Loucy (cell line): ENCODE data around the gene RTL1.
A peak's percentile ranks its signal among the peaks of the same experiment; 100 is the strongest.

Source experiments
- H2AFZ ChIP-seq: fragments of 200-600 bp; sonication (generic); 2 replicates; pipeline ENCODE4 v1.6.0; 2016; ENCODE audit warnings: antibody characterized with exemption, mild to moderate bottlenecking, low read length, moderate library complexity
- H3F3A ChIP-seq: fragments of 200-600 bp; 2 replicates; pipeline ENCODE4 v1.6.0; 2016; ENCODE audit warnings: antibody characterized with exemption, low read depth, mild to moderate bottlenecking
- H3K27me3 ChIP-seq: fragments of 200-600 bp; sonication (generic); 2 replicates; pipeline ENCODE4 v1.6.1; 2014; ENCODE audit warnings: low read length, mild to moderate bottlenecking; ENCODE audit not compliant: insufficient read depth, poor library complexity, severe bottlenecking
- H3K36me3 ChIP-seq: fragments of 200-600 bp; sonication (generic); 2 replicates; pipeline ENCODE4 v1.6.1; 2016; ENCODE audit warnings: low read length; ENCODE audit not compliant: insufficient read depth
- H3K4me1 ChIP-seq: fragments of 200-600 bp; sonication (generic); 2 replicates; pipeline ENCODE4 v1.5.1; 2014; ENCODE audit warnings: low read length, mild to moderate bottlenecking; ENCODE audit not compliant: insufficient read depth, poor library complexity, severe bottlenecking
- H3K4me2 ChIP-seq: fragments of 200-600 bp; sonication (generic); 2 replicates; pipeline ENCODE4 v1.6.0; 2014; ENCODE audit warnings: antibody characterized with exemption, low read length, low read depth, mild to moderate bottlenecking; ENCODE audit not compliant: poor library complexity, severe bottlenecking
- H3K4me3 ChIP-seq: fragments of 200-600 bp; sonication (generic); 2 replicates; pipeline ENCODE4 v1.5.1; 2014; ENCODE audit warnings: low read length, mild to moderate bottlenecking, mixed read lengths; ENCODE audit not compliant: poor library complexity, severe bottlenecking
- H3K79me2 ChIP-seq: fragments of 200-600 bp; sonication (generic); 2 replicates; pipeline ENCODE4 v1.6.1; 2014; ENCODE audit warnings: low read length; ENCODE audit not compliant: insufficient read depth
- H3K9ac ChIP-seq: fragments of 200-600 bp; sonication (generic); 2 replicates; pipeline ENCODE4 v1.6.0; 2014; ENCODE audit warnings: mild to moderate bottlenecking, low read depth, low read length, moderate library complexity; ENCODE audit not compliant: poor library complexity, severe bottlenecking
- H3K9me2 ChIP-seq: fragments of 200-600 bp; sonication (generic); replicated peaks from 2 replicates; pipeline ENCODE4 v1.6.1; 2016; ENCODE audit warnings: low read depth, low read length, mixed read lengths
- H3K9me3 ChIP-seq: fragments of 200-600 bp; sonication (generic); 2 replicates; pipeline ENCODE4 v1.6.1; 2014; ENCODE audit warnings: mild to moderate bottlenecking, antibody characterized with exemption, low read length, low read depth; ENCODE audit not compliant: insufficient read depth
- H4K20me1 ChIP-seq: fragments of 200-600 bp; sonication (generic); 2 replicates; pipeline ENCODE4 v1.6.0; 2014; ENCODE audit warnings: antibody characterized with exemption, low read length, mild to moderate bottlenecking; ENCODE audit not compliant: insufficient read depth, poor library complexity, severe bottlenecking
- EZH2phosphoT487 ChIP-seq: fragments of 200-600 bp; IDR thresholded peaks from 2 replicates; pipeline ENCODE4 v1.6.1; 2018; ENCODE audit warnings: antibody characterized with exemption, mild to moderate bottlenecking, moderate library complexity, borderline replicate concordance
- TF ChIP-seq, protein P1 (sequence below): fragments of 200-600 bp; sonication (generic); conservative IDR thresholded peaks from 2 replicates; pipeline ENCODE4 v1.5.1; 2014; ENCODE audit warnings: mild to moderate bottlenecking, antibody characterized with exemption, low read length

The RTL1 gene

DNA sequence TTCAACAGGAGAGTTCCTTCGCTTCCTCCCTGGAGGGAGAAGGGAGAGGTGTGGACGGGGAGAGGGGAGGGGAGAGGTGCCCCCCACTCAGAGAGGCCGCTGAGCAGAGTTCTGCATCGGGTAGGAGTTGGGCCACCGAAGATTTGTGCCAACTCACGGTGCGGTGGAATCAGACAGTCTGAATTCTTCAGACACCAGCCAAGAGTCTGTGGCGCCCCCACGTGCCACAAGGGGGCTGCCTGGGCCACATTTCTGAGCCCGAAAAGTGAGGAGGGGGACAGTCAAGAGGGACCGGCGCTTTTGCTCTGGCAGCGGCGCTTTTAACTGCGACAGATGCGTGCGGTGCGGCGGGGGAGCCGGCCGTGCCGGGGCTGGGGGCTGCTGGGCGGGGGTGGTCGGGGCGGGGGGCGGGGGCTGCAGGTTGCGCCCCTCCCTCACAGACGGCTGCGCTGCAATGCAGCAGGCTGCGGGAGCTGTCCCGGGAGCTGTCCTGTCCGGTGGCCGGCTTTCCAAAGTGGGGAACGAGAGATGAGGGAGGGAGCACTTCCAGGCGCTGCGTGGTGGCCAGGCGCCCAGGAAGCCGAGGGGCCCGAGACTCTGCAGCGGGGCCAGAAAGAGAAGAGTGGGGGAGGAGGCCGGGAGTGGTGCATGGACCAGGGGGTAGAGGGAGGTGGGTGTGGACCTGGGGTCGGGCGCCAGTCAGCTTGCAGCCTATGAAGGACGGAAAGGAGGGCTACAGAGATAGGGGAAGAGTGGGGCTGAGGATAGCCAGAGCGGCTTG, 975 bp upstream of the RTL1 start:
- Histone ChIP-seq H3K4me1 (no peaks in the 10 kb centered on the region), H3K4me2 (no peak overlapping the region), H2AFZ (no peak overlapping the region), H3K9me2 (no peaks in the 10 kb centered on the region), H3K9me3 (no peaks in the 10 kb centered on the region), H3K9ac (no peak overlapping the region), H3K4me3 (no peak overlapping the region), H3K36me3 (no peaks in the 10 kb centered on the region), H3K27me3 (no peaks in the 10 kb centered on the region), H3F3A (no peaks in the 10 kb centered on the region), H3K79me2 (no peaks in the 10 kb centered on the region), H4K20me1 (no peaks in the 10 kb centered on the region)
- TF ChIP-seq, protein P1, sequence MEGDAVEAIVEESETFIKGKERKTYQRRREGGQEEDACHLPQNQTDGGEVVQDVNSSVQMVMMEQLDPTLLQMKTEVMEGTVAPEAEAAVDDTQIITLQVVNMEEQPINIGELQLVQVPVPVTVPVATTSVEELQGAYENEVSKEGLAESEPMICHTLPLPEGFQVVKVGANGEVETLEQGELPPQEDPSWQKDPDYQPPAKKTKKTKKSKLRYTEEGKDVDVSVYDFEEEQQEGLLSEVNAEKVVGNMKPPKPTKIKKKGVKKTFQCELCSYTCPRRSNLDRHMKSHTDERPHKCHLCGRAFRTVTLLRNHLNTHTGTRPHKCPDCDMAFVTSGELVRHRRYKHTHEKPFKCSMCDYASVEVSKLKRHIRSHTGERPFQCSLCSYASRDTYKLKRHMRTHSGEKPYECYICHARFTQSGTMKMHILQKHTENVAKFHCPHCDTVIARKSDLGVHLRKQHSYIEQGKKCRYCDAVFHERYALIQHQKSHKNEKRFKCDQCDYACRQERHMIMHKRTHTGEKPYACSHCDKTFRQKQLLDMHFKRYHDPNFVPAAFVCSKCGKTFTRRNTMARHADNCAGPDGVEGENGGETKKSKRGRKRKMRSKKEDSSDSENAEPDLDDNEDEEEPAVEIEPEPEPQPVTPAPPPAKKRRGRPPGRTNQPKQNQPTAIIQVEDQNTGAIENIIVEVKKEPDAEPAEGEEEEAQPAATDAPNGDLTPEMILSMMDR = peak; percentile 43
- no peak for TF ChIP-seq EZH2phosphoT487

DNA sequence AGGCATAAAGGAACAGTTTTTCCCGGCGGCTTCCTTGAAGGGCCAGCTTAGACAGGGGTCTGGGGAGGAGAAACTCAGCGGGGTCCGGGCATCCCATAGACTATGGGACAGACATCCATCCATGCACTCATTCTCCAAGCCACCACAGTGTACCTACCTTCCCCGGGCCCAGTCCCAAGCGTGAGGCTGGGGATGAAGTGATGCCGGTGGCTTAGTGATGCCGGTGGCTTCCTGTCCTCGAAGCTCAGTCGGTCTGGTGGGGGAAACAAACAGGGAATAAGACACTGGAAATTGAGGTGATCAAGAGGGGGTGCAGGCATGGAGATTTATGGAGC, 421 bp downstream of the RTL1 start:
- H4K20me1 ChIP-seq = no peaks in the 10 kb centered on the region
- no peaks in the 10 kb centered on the region for H3K9me2 ChIP-seq
- no peaks in the 10 kb centered on the region for H3K9me3 ChIP-seq
- no peak for TF ChIP-seq EZH2phosphoT487
- TF ChIP-seq, protein P1 = no peak
- no peaks in the 10 kb centered on the region for H3K36me3 ChIP-seq
- H3K9ac ChIP-seq = no peak overlapping the region
- no peaks in the 10 kb centered on the region for H3F3A ChIP-seq
- no peaks in the 10 kb centered on the region for H3K27me3 ChIP-seq
- H3K4me2 ChIP-seq = no peak overlapping the region
- H3K4me3 ChIP-seq = no peak overlapping the region
- H3K4me1 ChIP-seq = no peaks in the 10 kb centered on the region
- H3K79me2 ChIP-seq = no peaks in the 10 kb centered on the region
- H2AFZ ChIP-seq = no peak overlapping the region

DNA sequence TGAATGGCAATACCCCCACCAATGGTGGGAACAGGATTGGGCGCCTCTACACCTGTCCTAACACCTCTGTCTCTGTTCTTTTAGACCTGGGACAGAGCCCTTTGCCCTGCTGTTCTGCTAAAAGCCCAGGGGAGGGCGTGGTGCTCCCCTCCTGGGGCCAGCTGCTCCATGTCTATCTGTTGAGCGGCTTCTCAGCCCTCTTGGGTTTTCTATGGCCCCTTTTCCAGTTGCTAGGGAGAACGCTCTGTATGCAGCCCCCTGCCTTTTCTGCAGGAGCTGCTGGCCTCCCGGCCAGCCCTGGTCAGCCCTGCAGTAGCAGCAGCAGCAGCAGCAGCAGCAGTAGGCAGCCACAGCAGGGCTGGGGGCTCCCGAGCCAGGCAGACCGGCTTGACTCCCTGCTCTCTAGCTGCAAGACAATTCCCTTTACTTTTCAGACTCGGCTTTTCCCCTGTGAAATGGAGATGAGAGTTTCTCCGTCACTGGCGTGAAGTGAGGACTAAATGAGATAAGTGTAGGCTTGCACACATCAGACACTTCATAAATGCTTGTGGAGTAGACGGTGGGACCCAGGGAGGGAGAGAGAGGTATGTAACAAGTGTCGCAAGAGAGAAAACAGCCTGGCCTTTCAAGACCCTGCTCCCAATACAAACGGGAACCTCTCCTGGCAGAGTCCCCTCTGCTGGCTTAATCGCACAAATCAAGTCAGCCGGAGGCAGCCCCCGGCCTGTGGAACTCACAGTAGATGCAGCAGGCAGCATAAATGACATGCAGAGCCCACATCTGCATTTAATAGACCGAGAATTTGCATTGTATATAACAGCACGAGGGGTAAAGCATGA, 1.0 kb downstream of the RTL1 start:
- H3F3A ChIP-seq = no peaks in the 10 kb centered on the region
- H2AFZ ChIP-seq = no peak overlapping the region
- H3K27me3 ChIP-seq = no peaks in the 10 kb centered on the region
- H4K20me1 ChIP-seq = no peaks in the 10 kb centered on the region
- no peaks in the 10 kb centered on the region for H3K36me3 ChIP-seq
- no peak overlapping the region for H3K9ac ChIP-seq
- H3K4me3 ChIP-seq = no peak overlapping the region
- H3K4me2 ChIP-seq = no peak overlapping the region
- no peaks in the 10 kb centered on the region for H3K79me2 ChIP-seq
- no peaks in the 10 kb centered on the region for H3K4me1 ChIP-seq
- H3K9me2 ChIP-seq = no peaks in the 10 kb centered on the region
- H3K9me3 ChIP-seq = no peaks in the 10 kb centered on the region
- TF ChIP-seq EZH2phosphoT487 = no peak
- TF ChIP-seq, protein P1 = peak; percentile 53
